ENCODE data around the gene HAP1. TPM values are rescaled to one million over a fixed set of nuclear protein-coding genes. Genes with fewer than 3 reads are reported as not detected.

HAP1 gene
- total RNA-seq, 2 donors from 2014 or later: 0.10 to 0.53 TPM

DNA sequence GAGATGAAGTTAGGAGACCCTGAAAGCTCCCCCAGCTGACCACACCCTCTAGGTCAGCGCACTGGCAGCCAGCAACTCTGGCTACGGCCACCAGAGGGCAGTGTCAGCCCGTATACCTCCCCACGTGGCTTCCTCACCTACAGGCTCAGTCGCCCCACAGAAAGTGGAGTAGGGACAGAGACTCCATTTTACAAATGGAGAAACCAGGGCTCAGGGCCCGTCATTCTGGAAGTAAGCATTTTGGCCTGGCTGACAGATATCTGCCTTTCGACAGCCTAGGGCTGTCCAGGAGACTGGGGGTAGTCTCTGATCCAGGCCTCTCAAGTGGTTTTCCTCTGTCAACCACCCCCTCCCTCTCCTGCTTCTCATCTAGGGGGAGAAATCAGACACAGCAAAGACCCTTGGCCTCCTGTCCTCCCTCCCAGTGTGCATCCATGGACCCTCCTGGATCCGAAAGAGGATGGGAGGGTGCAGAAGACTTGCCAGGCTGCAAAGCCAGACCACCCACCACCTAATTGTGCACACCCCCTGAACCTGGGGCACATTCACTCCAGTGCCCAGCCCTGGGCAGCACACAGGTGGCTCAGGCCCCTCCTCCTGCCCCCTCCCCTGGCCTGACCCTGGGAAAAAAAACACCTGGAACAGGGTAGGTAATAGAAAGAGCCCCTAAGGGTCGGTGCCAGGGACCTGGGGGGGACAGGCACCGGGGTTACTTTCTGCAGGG is 3.8 kb upstream of the HAP1 start:
- H3K9ac ChIP-seq (ENCODE audit: low read depth in 2 of 2, low read length in 2 of 2): peak overlapping the region in 1 of 2 donors; percentile 4
- peaks cover 11% of the 10 kb centered on the region for H3K4me1 ChIP-seq
- H3K4me3 ChIP-seq: no peak overlapping the region
- peaks cover 45% of the 10 kb centered on the region for H3K27me3 ChIP-seq
- H3K9me3 ChIP-seq: no peaks in the 10 kb centered on the region
- no peaks in the 10 kb centered on the region for H3K36me3 ChIP-seq
- no peak overlapping the region for H3K27ac ChIP-seq
- intact Hi-C loops (cut with DNase I): no loop called here
- TF ChIP-seq, protein P1, sequence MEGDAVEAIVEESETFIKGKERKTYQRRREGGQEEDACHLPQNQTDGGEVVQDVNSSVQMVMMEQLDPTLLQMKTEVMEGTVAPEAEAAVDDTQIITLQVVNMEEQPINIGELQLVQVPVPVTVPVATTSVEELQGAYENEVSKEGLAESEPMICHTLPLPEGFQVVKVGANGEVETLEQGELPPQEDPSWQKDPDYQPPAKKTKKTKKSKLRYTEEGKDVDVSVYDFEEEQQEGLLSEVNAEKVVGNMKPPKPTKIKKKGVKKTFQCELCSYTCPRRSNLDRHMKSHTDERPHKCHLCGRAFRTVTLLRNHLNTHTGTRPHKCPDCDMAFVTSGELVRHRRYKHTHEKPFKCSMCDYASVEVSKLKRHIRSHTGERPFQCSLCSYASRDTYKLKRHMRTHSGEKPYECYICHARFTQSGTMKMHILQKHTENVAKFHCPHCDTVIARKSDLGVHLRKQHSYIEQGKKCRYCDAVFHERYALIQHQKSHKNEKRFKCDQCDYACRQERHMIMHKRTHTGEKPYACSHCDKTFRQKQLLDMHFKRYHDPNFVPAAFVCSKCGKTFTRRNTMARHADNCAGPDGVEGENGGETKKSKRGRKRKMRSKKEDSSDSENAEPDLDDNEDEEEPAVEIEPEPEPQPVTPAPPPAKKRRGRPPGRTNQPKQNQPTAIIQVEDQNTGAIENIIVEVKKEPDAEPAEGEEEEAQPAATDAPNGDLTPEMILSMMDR (IDR thresholded peaks at IDR 0.05): peak; percentile 96
- peak; percentile 82 for DNase-seq

DNA sequence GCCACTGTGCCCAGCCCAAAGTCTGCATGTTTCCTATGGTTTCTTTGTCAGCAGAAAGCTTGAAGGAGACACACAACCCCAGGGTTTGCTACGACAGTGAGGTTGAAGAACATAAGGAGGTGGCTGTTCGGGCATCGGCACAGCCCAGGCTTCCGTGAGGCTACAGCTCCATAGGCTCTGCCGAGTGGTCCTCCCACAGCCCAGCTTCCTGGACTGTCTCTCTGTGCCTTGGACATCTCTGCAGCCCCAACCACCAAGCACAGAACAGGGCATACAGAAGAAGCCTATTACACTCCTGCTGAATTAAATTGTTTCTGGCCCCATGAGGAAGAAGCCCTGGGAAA is 3.2 kb upstream of the HAP1 start:
- intact Hi-C loops (cut with DNase I): loop anchor here (2.0 kb wide), 1 partner anchor 63 kb away; no protein-coding TSS in a partner anchor
- Histone ChIP-seq H3K36me3 (no peaks in the 10 kb centered on the region), H3K27me3 (peaks cover 48% of the 10 kb centered on the region), H3K4me3 (no peak overlapping the region), H3K4me1 (peaks cover 11% of the 10 kb centered on the region), H3K9me3 (no peaks in the 10 kb centered on the region), H3K27ac (no peak overlapping the region), H3K9ac (ENCODE audit: low read depth in 2 of 2, low read length in 2 of 2) (peak overlapping the region in 1 of 2 donors; percentile 4)
- DNase-seq: no peak
- TF ChIP-seq, protein P1 (IDR thresholded peaks at IDR 0.05): no peak

DNA sequence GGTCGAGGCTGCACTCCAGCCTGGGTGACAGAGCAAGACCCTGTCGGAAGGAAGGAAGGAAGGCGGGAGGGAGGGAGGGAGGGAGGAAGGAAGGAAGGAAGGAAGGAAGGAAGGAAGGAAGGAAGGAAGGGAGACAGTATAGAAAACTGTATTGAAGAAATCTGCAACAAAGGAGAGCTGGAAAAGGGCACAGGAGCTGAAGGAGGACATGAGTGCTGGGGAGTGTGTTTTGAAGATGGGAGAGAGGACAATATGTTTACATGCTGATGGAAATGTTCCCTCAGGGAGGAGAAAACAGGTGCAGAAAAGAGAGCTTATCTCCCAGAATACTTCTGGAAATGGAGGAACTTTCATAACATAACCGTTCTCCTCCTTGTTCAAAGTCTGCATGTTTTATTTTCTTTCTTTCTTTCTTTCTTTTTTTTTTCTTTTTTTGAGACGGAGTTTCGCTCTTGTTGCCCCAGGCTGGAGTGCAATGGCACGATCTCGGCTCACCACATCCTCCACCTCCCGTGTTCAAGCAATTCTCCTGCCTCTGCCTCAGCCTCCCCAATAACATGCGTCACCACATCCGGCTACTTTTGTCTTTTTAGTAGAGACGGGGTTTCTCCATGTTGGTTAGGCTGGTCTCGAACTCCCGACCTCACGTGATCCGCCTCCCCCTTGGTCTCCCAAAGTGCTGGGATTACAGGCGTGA is 2.7 kb upstream of the HAP1 start:
- Histone ChIP-seq H3K27me3 (peaks cover 48% of the 10 kb centered on the region), H3K4me3 (no peak overlapping the region), H3K9ac (ENCODE audit: low read depth in 2 of 2, low read length in 2 of 2) (no peak overlapping the region), H3K27ac (no peak overlapping the region), H3K4me1 (peaks cover 11% of the 10 kb centered on the region), H3K36me3 (no peaks in the 10 kb centered on the region), H3K9me3 (no peaks in the 10 kb centered on the region)
- TF ChIP-seq, protein P1 (IDR thresholded peaks at IDR 0.05): no peak
- intact Hi-C loops (cut with DNase I): loop anchor here (2.0 kb wide), 1 partner anchor 64 kb away; no protein-coding TSS in a partner anchor
- no peak for DNase-seq

DNA sequence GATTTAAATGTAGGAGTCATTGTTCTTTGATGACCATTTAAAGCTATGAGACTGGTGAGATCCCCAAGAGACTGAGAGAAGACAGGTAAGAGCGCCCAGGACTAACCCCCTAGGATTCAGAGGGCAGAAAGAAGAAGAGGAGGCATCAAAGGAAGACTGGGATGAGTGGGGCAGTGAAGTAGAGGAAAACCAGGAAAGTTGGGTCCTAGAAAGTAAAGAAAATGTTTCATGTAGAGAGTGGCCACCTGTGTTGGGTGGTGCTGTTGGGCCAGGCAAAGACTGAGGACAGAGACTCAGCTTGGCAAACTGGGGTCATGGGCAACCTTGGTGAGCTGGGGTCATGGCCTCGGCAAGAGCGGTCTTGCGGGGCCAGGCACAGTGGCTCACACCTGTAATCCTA is 1.3 kb upstream of the HAP1 start:
- TF ChIP-seq, protein P1 (IDR thresholded peaks at IDR 0.05): no peak
- Histone ChIP-seq H3K27me3 (peaks cover 51% of the 10 kb centered on the region), H3K27ac (no peak overlapping the region), H3K36me3 (no peaks in the 10 kb centered on the region), H3K4me3 (no peak overlapping the region), H3K9me3 (no peaks in the 10 kb centered on the region), H3K4me1 (peaks cover 11% of the 10 kb centered on the region), H3K9ac (ENCODE audit: low read depth in 2 of 2, low read length in 2 of 2) (no peak overlapping the region)
- DNase-seq: no peak
- intact Hi-C loops (cut with DNase I): loop anchor here (2.0 kb wide), 1 partner anchor 65 kb away; no protein-coding TSS in a partner anchor

DNA sequence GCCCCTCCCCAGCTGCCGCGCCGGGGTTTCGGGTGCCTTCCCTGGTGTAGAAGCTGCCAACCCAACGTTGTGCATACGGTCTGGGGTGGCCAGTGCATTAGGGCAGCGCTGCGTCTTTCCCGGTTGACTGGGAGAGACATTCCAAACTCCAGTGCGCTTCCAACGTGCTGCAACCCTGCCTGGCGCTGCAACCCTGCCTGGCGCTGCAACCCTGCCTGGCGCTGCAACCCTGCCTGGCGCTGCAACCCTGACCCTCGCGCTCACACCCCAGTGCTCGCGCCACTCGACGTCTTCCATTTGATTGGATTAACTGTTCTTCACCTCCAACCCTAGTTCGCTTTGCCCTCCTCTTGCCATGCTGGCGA is 488 bp upstream of the HAP1 start:
- TF ChIP-seq, protein P1 (IDR thresholded peaks at IDR 0.05): no peak
- Histone ChIP-seq H3K9ac (ENCODE audit: low read depth in 2 of 2, low read length in 2 of 2) (peak overlapping the region in 1 of 2 donors; percentile 24), H3K27me3 (peaks cover 51% of the 10 kb centered on the region), H3K9me3 (no peaks in the 10 kb centered on the region), H3K4me3 (peak overlapping the region; percentile 34), H3K27ac (no peak overlapping the region), H3K4me1 (peaks cover 11% of the 10 kb centered on the region), H3K36me3 (no peaks in the 10 kb centered on the region)
- intact Hi-C loops (cut with DNase I): no loop called here
- DNase-seq: no peak
